Right lobe of liver (tissue), 6 donors: ENCODE data around the gene BMAL2. TPM values are rescaled to one million over a fixed set of nuclear protein-coding genes. Genes with fewer than 3 reads are reported as not detected.
A peak's percentile ranks its signal among the peaks of the same experiment; 100 is the strongest.

Source experiments
- ATAC-seq, 4 donors: fragments of 200-7000 bp; cut with Tn5 transposase; one replicate each; pipeline ENCODE4 v1.9.1; 2020; ENCODE audit warnings: mild to moderate bottlenecking in 4 of 4, moderate library complexity in 4 of 4
- DNase-seq, 3 donors: peaks; one replicate each; pipeline ENCODE4 v3.0.0-alpha.2; 2020
- H3K27ac ChIP-seq, 3 donors: fragments of 200-600 bp; one replicate each; pipeline ENCODE4 v1.8.0; 2022
- H3K27me3 ChIP-seq, 2 donors: fragments of 200-600 bp; one replicate each; pipeline ENCODE4 v1.8.0; 2022
- H3K36me3 ChIP-seq, 4 donors: fragments of 200-600 bp; sonication (generic) in 1 of 4; one replicate each; pipeline versions ENCODE4 v1.5.1 to v1.8.0; 2017 to 2022; ENCODE audit warnings: control low read depth in 1 of 4
- H3K4me1 ChIP-seq, 4 donors: fragments of 200-600 bp; sonication (generic) in 1 of 4; one replicate each; pipeline versions ENCODE4 v1.5.1 to v1.8.0; 2017 to 2022; ENCODE audit warnings: control low read depth in 1 of 4
- H3K4me3 ChIP-seq, 3 donors: fragments of 200-600 bp; one replicate each; pipeline ENCODE4 v1.8.0; 2022
- H3K9me3 ChIP-seq, 4 donors: fragments of 200-600 bp; sonication (generic) in 1 of 4; one replicate each; pipeline versions ENCODE4 v1.5.1 to v1.8.0; 2017 to 2022; ENCODE audit warnings: control low read depth in 1 of 4
- CTCF ChIP-seq, 4 donors: fragments of 200-600 bp in 3 of 4; fragments of 450-650 bp in 1 of 4; IDR thresholded peaks; one replicate each; pipeline versions ENCODE4 v1.5.1 to v1.8.0; 2016 to 2022; ENCODE audit warnings: antibody characterized with exemption in 4 of 4, mild to moderate bottlenecking in 2 of 4
- POLR2A ChIP-seq: fragments of 450-650 bp; IDR thresholded peaks from one replicate; pipeline ENCODE4 v1.6.1; 2017; ENCODE audit warnings: antibody characterized with exemption, mild to moderate bottlenecking
- WGBS: methylation state at CpG from one replicate; pipeline ENCODE4 v1.1.6; 2018; ENCODE audit warnings: low coverage, low lambda C conversion rate; ENCODE audit not compliant: insufficient coverage; ENCODE audit errors: missing lambda C conversion rate; 5-methylcytosine and 5-hydroxymethylcytosine counted together
- intact Hi-C, 2 donors: fragments of 100-400 bp; cut with DNase I; formaldehyde crosslinking; loops; one replicate each; pipeline versions ENCODE4 v1.11.2 to v1.14.1; 2022
- total RNA-seq, 6 experiments: library from RNA; depleted of rRNA in 2 of 6; stranded (reverse); fragments of >200 nt in 2 of 6; fragmentation: NEBNext Ultra II Directional in 3 of 6; extraction: Animal tissue kit (Norgen Biotek cat#: 25700) in 3 of 6; gene quantifications; one replicate each; pipeline versions ENCODE4 v1.1.0 to v1.2.4, GENCODE V29; 2016 to 2023
- donor health status: DM: no; HTN: yes; CAD: no.
- donor health status: DM: no; HTN: no; CAD: no.
- donor health status: DM: no; HTN: no; CAD: no.
- donor health status: DM: no; HTN: yes; CAD: no.
- donor health status: DM: no; HTN: yes; CAD: no.

BMAL2 gene
- total RNA-seq, 6 experiments from 2014 or later = 2.6 to 22.5 (median 4.3) TPM

- H3K36me3 ChIP-seq = no peaks in the 10 kb centered on the region
- H3K4me3 ChIP-seq = no peak overlapping the region
- peaks cover 0 to 13% (median 3%) of the 10 kb centered on the region in 4 donors for H3K4me1 ChIP-seq
- no peak for ATAC-seq
- no peaks in the 10 kb centered on the region for H3K9me3 ChIP-seq
- intact Hi-C loops = no loop called here
- TF ChIP-seq CTCF (IDR thresholded peaks at IDR 0.05) (no peak), POLR2A (no peak)
- DNase-seq = no peak
- WGBS = 75% methylated on average over 1 of the region's 1 CpG
- no peaks in the 10 kb centered on the region for H3K27me3 ChIP-seq
- H3K27ac ChIP-seq = no peak overlapping the region
Measured at GRCh38 chr12:27330846-27331245, 1.8 kb upstream of the BMAL2 start.

DNA sequence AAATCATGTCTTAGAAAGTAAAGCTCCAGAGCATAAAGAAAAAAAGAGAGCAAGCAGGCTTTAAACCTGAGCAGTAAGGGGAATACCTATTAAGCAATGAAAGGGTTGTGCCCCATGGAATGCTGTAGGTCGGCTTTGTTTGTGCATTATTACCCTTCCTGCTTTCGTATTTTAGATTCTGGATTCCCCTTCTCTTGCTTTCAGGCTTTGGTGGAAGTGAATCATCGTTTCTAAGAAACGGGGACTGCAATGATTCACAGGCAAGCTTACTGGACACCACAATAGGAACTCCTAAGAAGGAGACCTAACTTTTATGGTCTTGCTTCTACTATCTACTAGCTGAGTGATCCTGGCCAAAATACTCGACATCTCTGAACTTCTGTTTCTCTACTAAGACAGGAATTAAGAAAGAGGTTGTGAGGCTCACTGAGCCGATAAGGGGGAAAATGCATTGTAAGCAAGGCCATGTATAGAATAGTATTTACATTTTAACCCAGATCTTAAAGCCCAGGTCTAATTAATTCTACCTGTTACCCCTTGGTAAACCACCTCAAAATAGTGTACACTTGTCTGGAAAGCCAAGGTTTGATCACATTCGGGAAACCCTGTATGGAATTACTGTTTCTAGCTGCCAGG is 1.2 kb upstream of the BMAL2 start:
- Histone ChIP-seq H3K4me1 (peaks cover 0 to 13% (median 3%) of the 10 kb centered on the region in 4 donors), H3K4me3 (no peak overlapping the region), H3K36me3 (no peaks in the 10 kb centered on the region), H3K9me3 (no peaks in the 10 kb centered on the region), H3K27ac (peak overlapping the region in 1 of 3 donors; percentile 6), H3K27me3 (no peaks in the 10 kb centered on the region)
- TF ChIP-seq POLR2A = no peak
- TF ChIP-seq CTCF (IDR thresholded peaks at IDR 0.05) = no peak
- intact Hi-C loops = no loop called here
- DNase-seq (no peak), ATAC-seq (peak in 1 of 4 donors; percentile 36)
- 22% methylated on average over 6 of the region's 7 CpGs for WGBS

DNA sequence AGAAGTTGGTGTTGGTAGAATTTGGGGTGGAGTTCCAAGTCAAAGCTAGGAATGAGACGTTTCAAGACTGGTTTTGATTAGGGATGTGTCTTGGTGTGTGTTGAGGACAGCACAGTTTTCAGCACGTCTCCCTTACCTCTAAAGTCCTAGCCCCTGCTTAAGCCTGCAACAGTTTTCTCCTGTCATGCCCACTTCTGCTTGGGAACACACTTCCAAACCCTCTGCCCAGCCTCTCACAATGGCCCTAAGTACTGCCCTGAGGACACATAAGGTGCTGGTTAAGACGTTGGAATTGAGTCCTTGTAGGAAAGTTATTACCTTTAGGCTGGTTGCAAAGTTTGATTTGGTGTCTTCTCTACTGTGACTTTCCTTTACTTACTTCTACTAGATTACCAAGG is 710 bp upstream of the BMAL2 start:
- Histone ChIP-seq H3K4me3 (peak overlapping the region in 1 of 3 donors; percentile 66), H3K36me3 (no peaks in the 10 kb centered on the region), H3K4me1 (peaks cover 0 to 13% (median 3%) of the 10 kb centered on the region in 4 donors), H3K27ac (peak overlapping the region in 1 of 3 donors; percentile 6), H3K27me3 (no peaks in the 10 kb centered on the region), H3K9me3 (no peaks in the 10 kb centered on the region)
- DNase-seq = no peak
- no peak for ATAC-seq
- intact Hi-C loops = no loop called here
- 63% methylated on average over 3 of the region's 3 CpGs for WGBS
- no peak for TF ChIP-seq CTCF (IDR thresholded peaks at IDR 0.05)
- no peak for TF ChIP-seq POLR2A

DNA sequence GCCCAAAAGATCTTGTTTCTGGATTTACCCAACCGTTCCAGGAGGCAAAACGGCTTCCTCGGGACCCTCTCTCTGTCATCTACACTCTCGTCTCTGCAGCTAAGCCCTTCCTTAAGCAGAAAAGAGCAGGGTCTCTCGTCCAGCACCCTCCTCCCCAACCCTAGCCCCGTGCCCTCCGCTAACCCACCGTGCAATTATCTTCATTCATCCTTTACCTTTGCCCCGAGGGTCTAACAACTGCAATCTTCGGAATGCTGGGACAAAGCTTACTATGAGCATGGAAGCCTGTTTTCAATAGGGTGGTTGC is 276 bp upstream of the BMAL2 start:
- Histone ChIP-seq H3K36me3 (no peaks in the 10 kb centered on the region), H3K4me1 (peaks cover 0 to 17% (median 3%) of the 10 kb centered on the region in 4 donors), H3K9me3 (no peaks in the 10 kb centered on the region), H3K4me3 (peak overlapping the region; percentile 60 to 66 (median 63)), H3K27ac (peak overlapping the region in 1 of 3 donors; percentile 85), H3K27me3 (no peaks in the 10 kb centered on the region)
- intact Hi-C loops = no loop called here
- ATAC-seq = no peak
- no peak for TF ChIP-seq CTCF (IDR thresholded peaks at IDR 0.05)
- TF ChIP-seq POLR2A = no peak
- 17% methylated on average over 10 of the region's 10 CpGs for WGBS
- no peak for DNase-seq
